CD4-positive, alpha-beta T cell treated with Interleukin-4 for 4 hours (primary cell): ENCODE measurements around the gene PREB.
A peak's percentile ranks its signal among the peaks of the same experiment; 100 is the strongest.

Experiments
- DNase-seq: peaks from one replicate; pipeline ENCODE4 v3.0.0-alpha.2; 2020

The PREB gene

GRCh38 chr2:27094353-27094984 is 40.0 kb downstream of the PREB start:
- DNase-seq: no peak

- no peak for DNase-seq
Measured at GRCh38 chr2:27093430-27094352, 40.7 kb downstream of the PREB start.

DNA sequence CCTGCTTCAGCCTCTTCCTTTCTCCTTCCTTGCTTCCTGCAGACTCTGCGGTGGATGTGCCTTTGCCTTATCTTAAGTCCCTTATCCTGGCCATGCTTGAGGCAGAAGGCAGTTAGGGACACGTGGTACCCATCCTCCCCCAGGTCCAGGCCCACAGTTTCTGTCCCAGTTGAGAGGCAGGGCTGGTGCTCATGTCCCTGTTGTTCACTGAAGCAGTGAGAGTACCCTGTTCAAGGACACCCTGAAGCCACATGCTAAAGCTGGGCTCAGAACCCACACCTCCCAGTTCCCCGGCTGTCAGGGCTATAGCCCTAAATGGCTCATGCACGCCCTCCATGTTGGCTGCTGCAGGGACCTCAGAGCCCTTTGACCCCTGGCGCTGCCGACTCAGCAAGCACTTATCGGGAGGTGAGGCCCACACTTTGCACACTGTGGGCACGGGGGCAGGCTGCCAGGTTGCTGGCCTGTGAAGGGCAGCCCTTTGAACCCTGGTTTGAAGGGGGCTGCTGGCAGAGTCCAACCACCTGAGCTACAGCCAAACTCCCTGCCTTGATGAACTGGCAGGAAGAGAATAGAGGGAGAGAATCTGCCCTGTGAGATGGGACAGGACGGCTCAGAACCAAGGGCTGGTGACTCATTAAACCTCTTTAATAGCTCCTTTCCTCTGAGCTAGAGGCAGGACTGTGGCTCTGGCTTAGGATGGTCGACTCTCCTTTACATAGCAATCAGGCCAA is 41.6 kb downstream of the PREB start:
- no peak for DNase-seq

DNA sequence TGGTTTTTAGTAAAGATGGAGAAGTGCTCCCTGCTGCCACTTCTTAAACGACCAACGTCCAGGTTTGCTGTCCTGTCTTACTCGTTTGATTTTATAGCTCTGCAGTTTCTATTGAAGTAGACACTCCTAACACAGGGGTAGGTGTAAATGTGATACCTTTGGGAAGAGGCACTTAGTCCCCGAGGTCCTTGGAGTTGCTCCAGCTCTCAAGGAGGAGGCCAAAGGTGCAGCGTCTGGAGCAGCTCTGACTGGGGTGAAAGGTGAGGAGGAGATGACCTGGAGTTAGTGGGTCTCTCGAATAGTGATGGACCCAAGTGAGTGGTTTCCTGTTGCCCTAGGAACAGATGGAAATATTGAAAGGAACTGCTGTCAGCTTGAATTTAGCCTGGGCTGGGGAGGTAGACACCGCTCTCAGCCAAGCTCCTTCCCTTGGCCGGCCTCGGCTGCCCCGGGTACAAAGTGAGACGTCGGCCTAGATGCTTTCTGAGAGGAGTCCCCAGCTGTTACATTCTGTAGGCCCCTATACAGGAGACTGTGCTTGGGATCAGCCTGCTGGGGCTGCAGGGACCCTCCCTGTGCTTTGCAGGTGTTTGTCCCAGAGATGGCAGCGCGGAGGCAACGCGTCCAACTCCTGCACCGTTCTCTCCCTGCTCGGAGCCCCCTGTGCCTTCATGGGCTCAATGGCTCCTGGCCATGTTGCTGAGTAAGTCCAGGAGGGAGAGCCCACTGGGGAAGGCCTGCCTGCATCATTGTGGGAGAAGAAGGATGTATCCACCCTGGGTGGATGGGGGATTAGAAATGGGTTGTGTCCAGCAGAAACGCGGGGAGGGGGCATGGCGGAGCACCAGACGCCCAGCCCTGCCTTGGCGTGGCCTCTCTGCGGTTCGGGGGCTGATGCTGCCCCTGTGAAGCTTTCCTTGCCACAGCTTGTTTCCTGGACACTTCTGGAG is 42.4 kb downstream of the PREB start:
- DNase-seq: no peak

GRCh38 chr2:27089111-27089954 is 45.1 kb downstream of the PREB start:
- DNase-seq: no peak

- no peak for DNase-seq
Measured at GRCh38 chr2:27088634-27089033, 45.8 kb downstream of the PREB start.

DNA sequence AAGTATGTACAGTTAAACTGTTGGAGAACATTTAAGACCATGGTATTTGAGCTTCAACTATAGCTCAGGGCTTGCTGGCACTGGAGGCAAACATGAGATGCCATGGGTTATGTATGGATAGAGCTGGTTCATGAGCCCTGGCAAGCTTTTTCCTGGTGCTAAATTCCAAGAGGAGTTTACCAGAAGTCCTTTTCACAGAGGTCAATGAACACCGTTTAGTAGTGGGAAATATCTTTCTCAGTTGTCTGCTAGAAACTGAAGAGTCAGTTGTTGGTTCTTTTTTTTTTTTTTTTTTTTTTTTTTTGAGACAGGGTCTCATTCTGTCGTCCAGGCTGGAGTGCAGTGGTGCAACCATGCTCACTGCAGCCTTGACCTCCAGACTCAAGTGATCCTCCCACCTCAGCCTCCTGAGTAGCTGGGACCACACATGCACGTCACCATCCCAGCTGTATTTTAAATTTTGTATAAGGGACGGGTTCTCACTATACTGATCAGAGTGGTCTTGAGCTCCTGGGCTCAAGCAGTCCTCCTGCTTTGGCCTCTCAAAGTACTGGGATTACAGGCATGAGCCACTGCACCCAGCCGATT is 46.5 kb downstream of the PREB start:
- DNase-seq: no peak

GRCh38 chr2:27086724-27087593 is 47.5 kb downstream of the PREB start, which contains the start of gene KHK:
Gene KHK (plus strand): TSS chr2:27086772. CDS start chr2:27087260, 488 bp downstream.
- DNase-seq: no peak

GRCh38 chr2:27086090-27086723 is 48.2 kb downstream of the PREB start:
- peak; percentile 96 for DNase-seq

DNA sequence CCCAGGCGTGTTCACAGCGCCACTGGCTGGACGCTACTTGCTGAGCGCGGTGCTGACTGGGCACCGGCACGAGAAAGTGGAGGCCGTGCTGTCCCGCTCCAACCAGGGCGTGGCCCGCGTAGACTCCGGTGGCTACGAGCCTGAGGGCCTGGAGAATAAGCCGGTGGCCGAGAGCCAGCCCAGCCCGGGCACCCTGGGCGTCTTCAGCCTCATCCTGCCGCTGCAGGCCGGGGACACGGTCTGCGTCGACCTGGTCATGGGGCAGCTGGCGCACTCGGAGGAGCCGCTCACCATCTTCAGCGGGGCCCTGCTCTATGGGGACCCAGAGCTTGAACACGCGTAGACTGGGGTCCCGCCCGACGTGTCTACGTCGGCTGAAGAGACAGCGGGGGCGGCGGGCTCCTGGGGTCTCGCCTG is 48.8 kb downstream of the PREB start:
- peak; percentile 18 for DNase-seq

DNA sequence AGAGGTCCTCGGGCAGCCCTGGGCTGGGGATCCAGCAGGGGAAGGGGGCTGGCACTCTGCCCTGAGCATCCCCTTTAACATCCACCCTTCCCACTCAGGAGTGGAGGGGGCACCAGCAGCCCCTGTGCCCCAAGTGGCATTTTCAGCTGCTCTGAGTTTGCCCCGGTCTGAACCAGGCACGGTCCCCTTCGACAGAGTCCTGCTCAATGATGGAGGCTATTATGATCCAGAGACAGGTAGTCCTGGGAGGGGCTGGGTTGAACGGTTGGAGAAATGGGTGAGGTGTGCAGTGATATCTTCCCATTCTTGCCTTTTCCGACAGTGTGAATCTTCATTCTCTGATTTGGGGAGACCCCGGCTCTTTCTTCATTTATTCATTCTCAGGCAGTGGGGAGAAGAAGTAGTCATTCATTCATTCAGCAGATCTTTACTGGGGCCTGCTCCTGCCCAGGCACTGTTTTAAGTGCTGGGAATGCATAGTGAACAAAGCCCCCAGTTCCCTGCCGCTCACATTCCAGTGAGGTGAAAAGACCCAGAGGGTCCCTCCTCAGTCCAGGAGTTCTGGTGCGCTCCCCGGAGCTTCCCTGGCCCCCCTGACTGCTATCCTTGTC is 49.3 kb downstream of the PREB start:
- no peak for DNase-seq

GRCh38 chr2:27084297-27085061 is 50.0 kb downstream of the PREB start:
- DNase-seq: no peak

DNA sequence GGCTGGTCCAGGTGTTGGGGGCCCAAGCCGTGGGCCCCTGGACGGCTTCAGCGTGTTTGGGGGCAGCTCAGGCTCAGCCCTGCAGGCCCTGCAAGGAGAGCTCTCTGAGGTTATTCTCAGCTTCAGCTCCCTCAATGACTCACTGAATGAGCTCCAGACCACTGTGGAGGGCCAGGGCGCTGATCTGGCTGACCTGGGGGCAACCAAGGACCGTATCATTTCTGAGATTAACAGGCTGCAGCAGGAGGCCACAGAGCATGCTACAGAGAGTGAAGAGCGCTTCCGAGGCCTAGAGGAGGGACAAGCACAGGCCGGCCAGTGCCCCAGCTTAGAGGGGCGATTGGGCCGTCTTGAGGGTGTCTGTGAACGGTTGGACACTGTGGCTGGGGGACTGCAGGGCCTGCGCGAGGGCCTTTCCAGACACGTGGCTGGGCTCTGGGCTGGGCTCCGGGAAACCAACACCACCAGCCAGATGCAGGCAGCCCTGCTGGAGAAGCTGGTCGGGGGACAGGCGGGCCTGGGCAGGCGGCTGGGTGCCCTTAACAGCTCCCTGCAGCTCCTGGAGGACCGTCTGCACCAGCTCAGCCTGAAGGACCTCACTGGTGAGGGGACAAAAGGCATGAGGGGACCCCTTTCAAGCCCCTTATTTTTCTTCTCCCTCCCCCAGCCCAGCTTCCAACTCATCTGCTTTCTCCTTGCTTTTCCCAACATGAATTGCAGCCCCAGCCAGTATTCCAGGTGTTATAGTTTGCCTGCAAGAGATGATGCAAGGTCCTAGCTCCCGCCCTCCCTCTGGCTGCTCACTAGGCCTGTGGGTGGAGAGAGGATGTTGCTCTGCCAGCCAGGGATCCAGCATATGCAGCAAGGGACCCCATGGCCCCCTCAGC is 50.8 kb downstream of the PREB start:
- DNase-seq: no peak

DNA sequence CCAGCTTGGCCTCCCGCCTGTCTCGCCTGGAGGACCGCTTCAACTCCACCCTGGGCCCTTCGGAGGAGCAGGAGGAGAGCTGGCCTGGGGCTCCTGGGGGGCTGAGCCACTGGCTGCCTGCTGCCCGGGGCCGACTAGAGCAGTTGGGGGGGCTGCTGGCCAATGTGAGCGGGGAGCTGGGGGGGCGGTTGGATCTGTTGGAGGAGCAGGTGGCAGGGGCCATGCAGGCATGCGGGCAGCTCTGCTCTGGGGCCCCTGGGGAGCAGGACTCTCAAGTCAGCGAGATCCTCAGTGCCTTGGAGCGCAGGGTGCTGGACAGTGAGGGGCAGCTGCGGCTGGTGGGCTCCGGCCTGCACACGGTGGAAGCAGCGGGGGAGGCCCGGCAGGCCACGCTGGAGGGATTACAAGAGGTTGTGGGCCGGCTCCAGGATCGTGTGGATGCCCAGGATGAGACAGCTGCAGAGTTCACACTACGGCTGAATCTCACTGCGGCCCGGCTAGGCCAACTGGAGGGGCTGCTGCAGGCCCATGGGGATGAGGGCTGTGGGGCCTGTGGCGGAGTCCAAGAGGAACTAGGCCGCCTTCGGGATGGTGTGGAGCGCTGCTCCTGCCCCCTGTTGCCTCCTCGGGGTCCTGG is 51.5 kb downstream of the PREB start:
- no peak for DNase-seq

DNA sequence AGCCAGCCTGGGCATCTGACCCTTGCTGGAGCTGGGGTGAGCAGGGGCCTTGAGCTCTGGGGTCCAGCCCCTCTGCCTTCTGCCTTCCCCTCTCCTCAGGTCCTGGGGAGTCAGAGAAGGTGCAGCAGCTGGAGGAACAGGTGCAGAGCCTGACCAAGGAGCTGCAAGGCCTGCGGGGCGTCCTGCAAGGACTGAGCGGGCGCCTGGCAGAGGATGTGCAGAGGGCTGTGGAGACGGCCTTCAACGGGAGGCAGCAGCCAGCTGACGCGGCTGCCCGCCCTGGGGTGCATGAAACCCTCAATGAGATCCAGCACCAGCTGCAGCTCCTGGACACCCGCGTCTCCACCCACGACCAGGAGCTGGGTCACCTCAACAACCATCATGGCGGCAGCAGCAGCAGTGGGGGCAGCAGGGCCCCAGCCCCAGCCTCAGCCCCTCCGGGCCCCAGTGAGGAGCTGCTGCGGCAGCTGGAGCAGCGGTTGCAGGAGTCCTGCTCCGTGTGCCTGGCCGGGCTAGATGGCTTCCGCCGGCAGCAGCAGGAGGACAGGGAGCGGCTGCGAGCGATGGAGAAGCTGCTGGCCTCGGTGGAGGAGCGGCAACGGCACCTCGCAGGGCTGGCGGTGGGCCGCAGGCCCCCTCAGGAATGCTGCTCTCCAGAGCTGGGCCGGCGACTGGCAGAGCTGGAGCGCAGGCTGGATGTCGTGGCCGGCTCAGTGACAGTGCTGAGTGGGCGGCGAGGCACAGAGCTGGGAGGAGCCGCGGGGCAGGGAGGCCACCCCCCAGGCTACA is 52.3 kb downstream of the PREB start:
- no peak for DNase-seq
